Measurements from ENCODE around the gene PAGR1. TPM values are rescaled to one million over a fixed set of nuclear protein-coding genes. Genes with fewer than 3 reads are reported as not detected.

Gene PAGR1
- total and polyA plus RNA-seq, 2 of the 13 experiments (the other 11 are each of a cell fraction or from before 2014, with no cell fraction given), result 9.8 to 66.4 TPM

DNA sequence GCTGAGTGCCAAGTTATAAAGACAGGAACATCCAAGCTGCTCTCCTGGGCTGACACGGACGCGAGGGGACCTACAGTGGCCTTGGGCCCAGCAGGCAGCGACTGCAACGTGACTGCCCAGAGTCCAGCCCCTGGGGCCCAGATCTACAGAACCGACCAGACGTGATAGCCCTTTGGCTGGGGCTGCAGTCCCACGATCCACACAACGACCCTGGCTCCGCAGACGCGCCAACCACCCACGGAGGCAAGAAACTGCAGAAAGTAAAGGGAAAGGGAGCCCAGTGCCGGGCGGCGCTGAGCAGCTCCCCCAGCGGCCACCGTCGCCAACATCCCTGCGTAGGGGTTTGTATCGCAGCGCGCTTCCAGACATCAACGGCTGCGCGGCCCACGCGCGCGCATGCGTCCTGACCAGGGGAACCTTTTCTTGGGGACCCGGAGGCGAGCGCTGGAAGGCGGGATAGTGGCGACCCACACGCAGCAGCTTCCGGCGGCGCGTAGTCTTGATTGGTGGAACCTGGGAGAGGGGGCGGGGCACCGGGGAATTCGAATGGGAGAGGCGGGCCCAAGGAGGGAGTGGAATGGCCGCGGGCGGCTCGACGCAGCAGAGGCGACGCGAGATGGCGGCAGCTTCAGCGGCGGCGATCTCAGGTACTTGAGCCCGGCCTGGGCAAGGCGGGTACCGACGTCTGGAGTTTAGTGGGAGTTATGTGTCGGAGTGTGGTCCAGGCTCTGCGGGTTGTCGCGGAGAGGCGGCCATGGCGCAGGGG lies 25.6 kb upstream of the PAGR1 start, which contains the start of gene KIF22 (continued):
- TF ChIP-seq, protein P1, sequence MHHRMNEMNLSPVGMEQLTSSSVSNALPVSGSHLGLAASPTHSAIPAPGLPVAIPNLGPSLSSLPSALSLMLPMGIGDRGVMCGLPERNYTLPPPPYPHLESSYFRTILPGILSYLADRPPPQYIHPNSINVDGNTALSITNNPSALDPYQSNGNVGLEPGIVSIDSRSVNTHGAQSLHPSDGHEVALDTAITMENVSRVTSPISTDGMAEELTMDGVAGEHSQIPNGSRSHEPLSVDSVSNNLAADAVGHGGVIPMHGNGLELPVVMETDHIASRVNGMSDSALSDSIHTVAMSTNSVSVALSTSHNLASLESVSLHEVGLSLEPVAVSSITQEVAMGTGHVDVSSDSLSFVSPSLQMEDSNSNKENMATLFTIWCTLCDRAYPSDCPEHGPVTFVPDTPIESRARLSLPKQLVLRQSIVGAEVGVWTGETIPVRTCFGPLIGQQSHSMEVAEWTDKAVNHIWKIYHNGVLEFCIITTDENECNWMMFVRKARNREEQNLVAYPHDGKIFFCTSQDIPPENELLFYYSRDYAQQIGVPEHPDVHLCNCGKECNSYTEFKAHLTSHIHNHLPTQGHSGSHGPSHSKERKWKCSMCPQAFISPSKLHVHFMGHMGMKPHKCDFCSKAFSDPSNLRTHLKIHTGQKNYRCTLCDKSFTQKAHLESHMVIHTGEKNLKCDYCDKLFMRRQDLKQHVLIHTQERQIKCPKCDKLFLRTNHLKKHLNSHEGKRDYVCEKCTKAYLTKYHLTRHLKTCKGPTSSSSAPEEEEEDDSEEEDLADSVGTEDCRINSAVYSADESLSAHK (CRISPR knock-in tag; IDR thresholded peaks at IDR 0.05; ENCODE audit: borderline replicate concordance), result no peak
- TF ChIP-seq, protein P2, sequence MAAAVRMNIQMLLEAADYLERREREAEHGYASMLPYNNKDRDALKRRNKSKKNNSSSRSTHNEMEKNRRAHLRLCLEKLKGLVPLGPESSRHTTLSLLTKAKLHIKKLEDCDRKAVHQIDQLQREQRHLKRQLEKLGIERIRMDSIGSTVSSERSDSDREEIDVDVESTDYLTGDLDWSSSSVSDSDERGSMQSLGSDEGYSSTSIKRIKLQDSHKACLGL (CRISPR knock-in tag; IDR thresholded peaks at IDR 0.05), result peak; percentile 84; the same call in 1 of the 2 replicates
- TF ChIP-seq, protein P3, sequence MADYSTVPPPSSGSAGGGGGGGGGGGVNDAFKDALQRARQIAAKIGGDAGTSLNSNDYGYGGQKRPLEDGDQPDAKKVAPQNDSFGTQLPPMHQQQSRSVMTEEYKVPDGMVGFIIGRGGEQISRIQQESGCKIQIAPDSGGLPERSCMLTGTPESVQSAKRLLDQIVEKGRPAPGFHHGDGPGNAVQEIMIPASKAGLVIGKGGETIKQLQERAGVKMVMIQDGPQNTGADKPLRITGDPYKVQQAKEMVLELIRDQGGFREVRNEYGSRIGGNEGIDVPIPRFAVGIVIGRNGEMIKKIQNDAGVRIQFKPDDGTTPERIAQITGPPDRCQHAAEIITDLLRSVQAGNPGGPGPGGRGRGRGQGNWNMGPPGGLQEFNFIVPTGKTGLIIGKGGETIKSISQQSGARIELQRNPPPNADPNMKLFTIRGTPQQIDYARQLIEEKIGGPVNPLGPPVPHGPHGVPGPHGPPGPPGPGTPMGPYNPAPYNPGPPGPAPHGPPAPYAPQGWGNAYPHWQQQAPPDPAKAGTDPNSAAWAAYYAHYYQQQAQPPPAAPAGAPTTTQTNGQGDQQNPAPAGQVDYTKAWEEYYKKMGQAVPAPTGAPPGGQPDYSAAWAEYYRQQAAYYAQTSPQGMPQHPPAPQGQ (CRISPR knock-in tag; IDR thresholded peaks at IDR 0.05; ENCODE audit: borderline replicate concordance), result no peak
- peak; percentile 64; the same call in 1 of the 2 replicates for TF ChIP-seq ZNF30 (CRISPR knock-in tag; IDR thresholded peaks at IDR 0.05)
- TF ChIP-seq TBL1XR1 (IDR thresholded peaks at IDR 0.05; ENCODE audit: borderline replicate concordance, low read length, partially characterized antibody), result peak; percentile 48
- TF ChIP-seq, protein P4, sequence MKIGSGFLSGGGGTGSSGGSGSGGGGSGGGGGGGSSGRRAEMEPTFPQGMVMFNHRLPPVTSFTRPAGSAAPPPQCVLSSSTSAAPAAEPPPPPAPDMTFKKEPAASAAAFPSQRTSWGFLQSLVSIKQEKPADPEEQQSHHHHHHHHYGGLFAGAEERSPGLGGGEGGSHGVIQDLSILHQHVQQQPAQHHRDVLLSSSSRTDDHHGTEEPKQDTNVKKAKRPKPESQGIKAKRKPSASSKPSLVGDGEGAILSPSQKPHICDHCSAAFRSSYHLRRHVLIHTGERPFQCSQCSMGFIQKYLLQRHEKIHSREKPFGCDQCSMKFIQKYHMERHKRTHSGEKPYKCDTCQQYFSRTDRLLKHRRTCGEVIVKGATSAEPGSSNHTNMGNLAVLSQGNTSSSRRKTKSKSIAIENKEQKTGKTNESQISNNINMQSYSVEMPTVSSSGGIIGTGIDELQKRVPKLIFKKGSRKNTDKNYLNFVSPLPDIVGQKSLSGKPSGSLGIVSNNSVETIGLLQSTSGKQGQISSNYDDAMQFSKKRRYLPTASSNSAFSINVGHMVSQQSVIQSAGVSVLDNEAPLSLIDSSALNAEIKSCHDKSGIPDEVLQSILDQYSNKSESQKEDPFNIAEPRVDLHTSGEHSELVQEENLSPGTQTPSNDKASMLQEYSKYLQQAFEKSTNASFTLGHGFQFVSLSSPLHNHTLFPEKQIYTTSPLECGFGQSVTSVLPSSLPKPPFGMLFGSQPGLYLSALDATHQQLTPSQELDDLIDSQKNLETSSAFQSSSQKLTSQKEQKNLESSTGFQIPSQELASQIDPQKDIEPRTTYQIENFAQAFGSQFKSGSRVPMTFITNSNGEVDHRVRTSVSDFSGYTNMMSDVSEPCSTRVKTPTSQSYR (CRISPR knock-in tag; IDR thresholded peaks at IDR 0.05; ENCODE audit: borderline replicate concordance), result 0 out of 2 replicates have a peak, but pooled peaks have one; percentile 41
- peak; percentile 73 for TF ChIP-seq MED8 (CRISPR knock-in tag; IDR thresholded peaks at IDR 0.05; ENCODE audit: insufficient replicate concordance)
- peak; percentile 32; the same call in 1 of the 2 replicates for TF ChIP-seq ZNF7 (CRISPR knock-in tag; IDR thresholded peaks at IDR 0.05)
- TF ChIP-seq, protein P5, sequence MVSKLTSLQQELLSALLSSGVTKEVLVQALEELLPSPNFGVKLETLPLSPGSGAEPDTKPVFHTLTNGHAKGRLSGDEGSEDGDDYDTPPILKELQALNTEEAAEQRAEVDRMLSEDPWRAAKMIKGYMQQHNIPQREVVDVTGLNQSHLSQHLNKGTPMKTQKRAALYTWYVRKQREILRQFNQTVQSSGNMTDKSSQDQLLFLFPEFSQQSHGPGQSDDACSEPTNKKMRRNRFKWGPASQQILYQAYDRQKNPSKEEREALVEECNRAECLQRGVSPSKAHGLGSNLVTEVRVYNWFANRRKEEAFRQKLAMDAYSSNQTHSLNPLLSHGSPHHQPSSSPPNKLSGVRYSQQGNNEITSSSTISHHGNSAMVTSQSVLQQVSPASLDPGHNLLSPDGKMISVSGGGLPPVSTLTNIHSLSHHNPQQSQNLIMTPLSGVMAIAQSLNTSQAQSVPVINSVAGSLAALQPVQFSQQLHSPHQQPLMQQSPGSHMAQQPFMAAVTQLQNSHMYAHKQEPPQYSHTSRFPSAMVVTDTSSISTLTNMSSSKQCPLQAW (CRISPR knock-in tag; IDR thresholded peaks at IDR 0.05), result peak; percentile 93
- TF ChIP-seq CBX5 (CRISPR knock-in tag; IDR thresholded peaks at IDR 0.05; ENCODE audit: borderline replicate concordance), result peak; percentile 89; the same call in 1 of the 2 replicates
- TF ChIP-seq ZNF567 (CRISPR knock-in tag; IDR thresholded peaks at IDR 0.05; ENCODE audit: borderline replicate concordance), result peak; percentile 90; the same call in 1 of the 2 replicates
- peak; percentile 98 for TF ChIP-seq SP2 (CRISPR knock-in tag; IDR thresholded peaks at IDR 0.05)
- no peak for TF ChIP-seq NONO (IDR thresholded peaks at IDR 0.05)
- TF ChIP-seq NONO (CRISPR knock-in tag; conservative IDR thresholded peaks at IDR 0.05), result peak; percentile 97
- TF ChIP-seq SAFB2 (CRISPR knock-in tag; IDR thresholded peaks at IDR 0.05; ENCODE audit: borderline replicate concordance, low read depth), result peak; percentile 92; the same call in 1 of the 2 replicates
- TF ChIP-seq ZC3H13 (CRISPR knock-in tag; IDR thresholded peaks at IDR 0.05), result 0 out of 2 replicates have a peak, but pooled peaks have one; percentile 28
- TF ChIP-seq HNRNPK (IDR thresholded peaks at IDR 0.05; ENCODE audit: low read depth, low read length, poor library complexity, severe bottlenecking), result peak; percentile 83
- no peak; the same call in 1 of the 2 replicates for TF ChIP-seq ZNF556 (CRISPR knock-in tag; IDR thresholded peaks at IDR 0.05; ENCODE audit: borderline replicate concordance)

Measured in HepG2 (cell line).